Testis (tissue), 2 donors: Measurements from ENCODE around the gene GORAB.

Experiments
- CTCF ChIP-seq, 3 experiments: fragments of 450-650 bp in 2 of 3; fragments of 200-600 bp in 1 of 3; sonication (generic) in 1 of 3; IDR thresholded peaks; one replicate each; pipeline ENCODE4 v1.5.1; 2016 to 2019; ENCODE audit warnings: antibody characterized with exemption in 3 of 3, mild to moderate bottlenecking in 2 of 3, moderate library complexity in 1 of 3
- POLR2A ChIP-seq: fragments of 450-650 bp; IDR thresholded peaks from one replicate; pipeline ENCODE4 v1.6.1; 2017; ENCODE audit warnings: antibody characterized with exemption, mild to moderate bottlenecking, moderate library complexity

GRCh38 chr1:170495006-170495405 is 37.0 kb upstream of the GORAB start:
- TF ChIP-seq CTCF (IDR thresholded peaks at IDR 0.05) (no peak), POLR2A (no peak)
